Fibroblast of villous mesenchyme (primary cell): ENCODE measurements around the gene ZNF124. TPM values are rescaled to one million over a fixed set of nuclear protein-coding genes. Genes with fewer than 3 reads are reported as not detected.
"Not testable (repeated sequence)": the region's sequence is repeated elsewhere in the genome, so short reads cannot be mapped to it uniquely, and the experiment has no call there.

Experiments
- DNase-seq: peaks from one replicate; pipeline ENCODE4 v3.0.0-alpha.2; 2010; ENCODE audit warnings: low read depth
- H3K4me3 ChIP-seq: 2 replicates; pipeline ENCODE4 v1.5.1; 2011; ENCODE audit warnings: low read depth, mild to moderate bottlenecking, low read length
- CTCF ChIP-seq: IDR thresholded peaks from 2 replicates; pipeline ENCODE4 v1.5.1; 2012; ENCODE audit warnings: low read depth, mild to moderate bottlenecking, low read length; ENCODE audit not compliant: insufficient read depth
- total RNA-seq: library from RNA; depleted of rRNA; stranded (reverse); fragments of >200 nt; gene quantifications from 2 replicates; pipeline ENCODE4 v1.2.3, GENCODE V29; 2012

ZNF124 gene
- total RNA-seq: 26.4 and 43.2 TPM in 2 replicates

- DNase-seq, H3K4me3 ChIP-seq: not testable (repeated sequence)
Measured at GRCh38 chr1:247171875-247172563, at the start of gene ZNF124. Gene ZNF124, minus strand, starts transcription at chr1:247172020. Its CDS starts 143 bp downstream, at chr1:247171877.

- DNase-seq, H3K4me3 ChIP-seq: not testable (repeated sequence)
Measured at GRCh38 chr1:247220280-247220679, 48.5 kb upstream of the ZNF124 start.

GRCh38 chr1:247218121-247218651, 46.4 kb upstream of the ZNF124 start:
- DNase-seq: no peak
- TF ChIP-seq CTCF: no peak
- H3K4me3 ChIP-seq: no peak overlapping the region

GRCh38 chr1:247216261-247216660, 44.4 kb upstream of the ZNF124 start:
- H3K4me3 ChIP-seq: no peak overlapping the region
- DNase-seq: no peak
- no peak for TF ChIP-seq CTCF

- no peak for DNase-seq
- no peak for TF ChIP-seq CTCF
- no peak overlapping the region for H3K4me3 ChIP-seq
Measured at GRCh38 chr1:247212627-247213617, 41.1 kb upstream of the ZNF124 start.

GRCh38 chr1:247212012-247212411, 40.2 kb upstream of the ZNF124 start:
- TF ChIP-seq CTCF: no peak
- H3K4me3 ChIP-seq: no peak overlapping the region
- no peak for DNase-seq

- no peak for DNase-seq
- H3K4me3 ChIP-seq: no peak overlapping the region
- no peak for TF ChIP-seq CTCF
Measured at GRCh38 chr1:247211339-247211738, 39.5 kb upstream of the ZNF124 start.
